Lung (tissue), 12 donors: ENCODE data around the gene DACT3. TPM values are rescaled to one million over a fixed set of nuclear protein-coding genes. Genes with fewer than 3 reads are reported as not detected.

Experiments used
- ATAC-seq: fragments of 200-7000 bp; cut with Tn5 transposase; one replicate; pipeline ENCODE4 v1.9.1; 2020; ENCODE audit warnings: moderate number of reproducible peaks; ENCODE audit not compliant: insufficient read depth, low FRiP score
- DNase-seq, 3 donors: peaks; one replicate each; pipeline ENCODE4 v3.0.0-alpha.2; 2013 to 2017
- H3K27ac ChIP-seq, 2 donors: one replicate each; pipeline ENCODE4 v1.5.1; 2013; ENCODE audit warnings: mild to moderate bottlenecking in 2 of 2, moderate library complexity in 2 of 2, control low read depth in 1 of 2, inconsistent platforms in 1 of 2, low read depth in 1 of 2, low read length in 1 of 2
- H3K27me3 ChIP-seq, 3 donors: one replicate each; pipeline ENCODE4 v1.5.1; 2013; ENCODE audit warnings: low read length in 2 of 3; ENCODE audit not compliant: control insufficient read depth in 3 of 3, insufficient read depth in 3 of 3
- H3K36me3 ChIP-seq, 4 donors: one replicate each; pipeline ENCODE4 v1.5.1; 2013; ENCODE audit warnings: low read length in 4 of 4, mild to moderate bottlenecking in 1 of 4, moderate library complexity in 1 of 4; ENCODE audit not compliant: control insufficient read depth in 4 of 4, insufficient read depth in 4 of 4
- H3K4me1 ChIP-seq, 5 donors: one replicate each; pipeline ENCODE4 v1.5.1; 2013; ENCODE audit warnings: low read length in 5 of 5, mild to moderate bottlenecking in 2 of 5, moderate library complexity in 1 of 5; ENCODE audit not compliant: control insufficient read depth in 5 of 5, insufficient read depth in 5 of 5
- H3K4me3 ChIP-seq: one replicate; pipeline ENCODE4 v1.5.1; 2013; ENCODE audit warnings: mild to moderate bottlenecking, control low read depth, moderate library complexity
- H3K9ac ChIP-seq, 2 donors: one replicate each; pipeline ENCODE4 v1.5.1; 2013; ENCODE audit warnings: low read length in 2 of 2, control low read depth in 1 of 2; ENCODE audit not compliant: insufficient read depth in 1 of 2
- H3K9me3 ChIP-seq, 4 donors: one replicate each; pipeline ENCODE4 v1.5.1; 2013; ENCODE audit warnings: low read length in 3 of 4, mild to moderate bottlenecking in 1 of 4, moderate library complexity in 1 of 4; ENCODE audit not compliant: control insufficient read depth in 4 of 4, insufficient read depth in 3 of 4
- CTCF ChIP-seq: IDR thresholded peaks from 2 replicates; pipeline ENCODE4 v1.5.1; 2012; ENCODE audit warnings: mild to moderate bottlenecking; ENCODE audit errors: control extremely low read depth, extremely low read depth
- WGBS, 2 donors: extraction: QIAGEN DNeasy Blood & Tissue Kit; methylation state at CpG; one replicate each; pipeline ENCODE4 v1.1.7; 2013; 5-methylcytosine and 5-hydroxymethylcytosine counted together
- polyA plus RNA-seq, 2 donors: library from polyadenylated mRNA; stranded (reverse); fragments of 200-250 nt; gene quantifications; one replicate each; pipeline ENCODE4 v1.2.1, GENCODE V29; 2013
- total RNA-seq, 2 donors: library from RNA; depleted of rRNA in 1 of 2; stranded (reverse); fragments of >200 nt in 1 of 2; gene quantifications; one replicate each; pipeline ENCODE4 v1.2.1, GENCODE V29; 2014 to 2021
- donor health status: control.
- donor health status: control.
- donor health status: Bipolar disorder and iron deficiency.
- donor health status: healthy.
- donor health status: DM: yes; HTN: yes; CAD: no.

DACT3 gene
- total and polyA plus RNA-seq, 4 donors = 2.8 to 14.0 (median 5.8) TPM

- Histone ChIP-seq H3K4me3 (no peak overlapping the region), H3K9me3 (peaks cover 0 to 6% (median 0%) of the 10 kb centered on the region in 4 donors), H3K27me3 (no peaks in the 10 kb centered on the region), H3K9ac (peak overlapping the region in 1 of 2 donors; percentile 61), H3K4me1 (peaks cover 7 to 26% (median 13%) of the 10 kb centered on the region in 5 donors), H3K36me3 (peaks cover 0 to 29% (median 19%) of the 10 kb centered on the region in 4 donors), H3K27ac (peak overlapping the region in 1 of 2 donors; percentile 74)
- no peak for DNase-seq
- 50 to 70% methylated on average over 2 of the region's 2 CpGs for WGBS, 2 donors
- no peak for ATAC-seq
- no peak for TF ChIP-seq CTCF
Measured at GRCh38 chr19:46603195-46603637, 57.8 kb downstream of the DACT3 start.

- Histone ChIP-seq H3K9me3 (peaks cover 0 to 6% (median 0%) of the 10 kb centered on the region in 4 donors), H3K4me1 (peaks cover 7 to 26% (median 13%) of the 10 kb centered on the region in 5 donors), H3K27me3 (no peaks in the 10 kb centered on the region), H3K4me3 (peak overlapping the region; percentile 98), H3K27ac (peak overlapping the region; percentile 43 to 74), H3K36me3 (peaks cover 0 to 23% (median 15%) of the 10 kb centered on the region in 4 donors), H3K9ac (peak overlapping the region; percentile 61 to 74)
- TF ChIP-seq CTCF = no peak
- WGBS, 2 donors = 21 to 28% methylated on average over 22 to 23 of the region's 23 CpGs
- ATAC-seq = no peak
- no peak for DNase-seq
Measured at GRCh38 chr19:46602392-46603194, 58.4 kb downstream of the DACT3 start.

- Histone ChIP-seq H3K27me3 (no peaks in the 10 kb centered on the region), H3K9ac (peak within 1 kb of the TSS; percentile 93 to 95), H3K4me3 (peak within 1 kb of the TSS; percentile 98), H3K27ac (peak within 1 kb of the TSS; percentile 93 to 100), H3K4me1 (peaks cover 7 to 26% (median 13%) of the 10 kb centered on the region in 5 donors), H3K9me3 (peaks cover 0 to 6% (median 0%) of the 10 kb centered on the region in 4 donors), H3K36me3 (peaks cover 0 to 13% (median 8%) of the 10 kb centered on the region in 4 donors)
- no peak for TF ChIP-seq CTCF
- DNase-seq (peak in 1 of 3 donors; percentile 23), ATAC-seq (no peak)
- 0% methylated on average over 44 to 51 of the region's 51 CpGs for WGBS, 2 donors
Measured at GRCh38 chr19:46601318-46602224, 59.4 kb downstream of the DACT3 start, which contains the start of gene CALM3. Gene CALM3 (plus strand): TSS chr19:46601330. CDS start chr19:46601435, 105 bp downstream.
